C4-2B (cell line): ENCODE measurements around the gene BRD1.

ENCODE experiments used
- CTCF ChIP-seq: fragments of 450-650 bp; conservative IDR thresholded peaks from 2 replicates; pipeline ENCODE4 v1.5.1; 2017; ENCODE audit warnings: mild to moderate bottlenecking
- ZFX ChIP-seq: fragments of 450-650 bp; IDR thresholded peaks from 2 replicates; pipeline ENCODE4 v1.6.1; 2017

DNA sequence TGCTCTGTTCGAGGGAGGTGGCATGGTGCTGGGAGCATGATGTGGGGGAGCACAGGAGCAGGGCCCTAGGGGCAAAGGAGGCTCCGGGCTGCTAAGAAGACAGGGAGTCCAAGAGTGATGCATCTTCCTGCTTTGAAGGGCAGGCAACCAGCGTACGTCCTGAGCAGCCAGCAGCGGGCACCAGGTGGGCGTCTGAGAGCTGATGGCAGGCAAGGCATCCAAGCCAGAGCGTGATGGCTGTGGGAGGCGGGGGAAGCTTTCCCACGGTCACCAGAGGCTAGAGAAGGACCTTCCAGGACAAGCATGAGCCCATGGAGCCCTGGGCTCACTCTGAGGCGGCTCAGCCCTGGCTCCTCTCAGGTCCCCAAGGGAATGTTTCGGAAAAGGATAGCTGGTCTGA, 32.2 kb downstream of the BRD1 start:
- TF ChIP-seq CTCF: no peak
- no peak for TF ChIP-seq ZFX
